GM21619 (cell line): Measurements from ENCODE around the gene SMARCAD1.
A peak's percentile ranks its signal among the peaks of the same experiment; 100 is the strongest.

Experiments
- ATAC-seq: cut with Tn5 transposase; IDR thresholded peaks from one replicate; pipeline ENCODE4 v1.9.1; 2021; ENCODE audit not compliant: unreplicated experiment

The SMARCAD1 gene, protein sequence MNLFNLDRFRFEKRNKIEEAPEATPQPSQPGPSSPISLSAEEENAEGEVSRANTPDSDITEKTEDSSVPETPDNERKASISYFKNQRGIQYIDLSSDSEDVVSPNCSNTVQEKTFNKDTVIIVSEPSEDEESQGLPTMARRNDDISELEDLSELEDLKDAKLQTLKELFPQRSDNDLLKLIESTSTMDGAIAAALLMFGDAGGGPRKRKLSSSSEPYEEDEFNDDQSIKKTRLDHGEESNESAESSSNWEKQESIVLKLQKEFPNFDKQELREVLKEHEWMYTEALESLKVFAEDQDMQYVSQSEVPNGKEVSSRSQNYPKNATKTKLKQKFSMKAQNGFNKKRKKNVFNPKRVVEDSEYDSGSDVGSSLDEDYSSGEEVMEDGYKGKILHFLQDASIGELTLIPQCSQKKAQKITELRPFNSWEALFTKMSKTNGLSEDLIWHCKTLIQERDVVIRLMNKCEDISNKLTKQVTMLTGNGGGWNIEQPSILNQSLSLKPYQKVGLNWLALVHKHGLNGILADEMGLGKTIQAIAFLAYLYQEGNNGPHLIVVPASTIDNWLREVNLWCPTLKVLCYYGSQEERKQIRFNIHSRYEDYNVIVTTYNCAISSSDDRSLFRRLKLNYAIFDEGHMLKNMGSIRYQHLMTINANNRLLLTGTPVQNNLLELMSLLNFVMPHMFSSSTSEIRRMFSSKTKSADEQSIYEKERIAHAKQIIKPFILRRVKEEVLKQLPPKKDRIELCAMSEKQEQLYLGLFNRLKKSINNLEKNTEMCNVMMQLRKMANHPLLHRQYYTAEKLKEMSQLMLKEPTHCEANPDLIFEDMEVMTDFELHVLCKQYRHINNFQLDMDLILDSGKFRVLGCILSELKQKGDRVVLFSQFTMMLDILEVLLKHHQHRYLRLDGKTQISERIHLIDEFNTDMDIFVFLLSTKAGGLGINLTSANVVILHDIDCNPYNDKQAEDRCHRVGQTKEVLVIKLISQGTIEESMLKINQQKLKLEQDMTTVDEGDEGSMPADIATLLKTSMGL

DNA sequence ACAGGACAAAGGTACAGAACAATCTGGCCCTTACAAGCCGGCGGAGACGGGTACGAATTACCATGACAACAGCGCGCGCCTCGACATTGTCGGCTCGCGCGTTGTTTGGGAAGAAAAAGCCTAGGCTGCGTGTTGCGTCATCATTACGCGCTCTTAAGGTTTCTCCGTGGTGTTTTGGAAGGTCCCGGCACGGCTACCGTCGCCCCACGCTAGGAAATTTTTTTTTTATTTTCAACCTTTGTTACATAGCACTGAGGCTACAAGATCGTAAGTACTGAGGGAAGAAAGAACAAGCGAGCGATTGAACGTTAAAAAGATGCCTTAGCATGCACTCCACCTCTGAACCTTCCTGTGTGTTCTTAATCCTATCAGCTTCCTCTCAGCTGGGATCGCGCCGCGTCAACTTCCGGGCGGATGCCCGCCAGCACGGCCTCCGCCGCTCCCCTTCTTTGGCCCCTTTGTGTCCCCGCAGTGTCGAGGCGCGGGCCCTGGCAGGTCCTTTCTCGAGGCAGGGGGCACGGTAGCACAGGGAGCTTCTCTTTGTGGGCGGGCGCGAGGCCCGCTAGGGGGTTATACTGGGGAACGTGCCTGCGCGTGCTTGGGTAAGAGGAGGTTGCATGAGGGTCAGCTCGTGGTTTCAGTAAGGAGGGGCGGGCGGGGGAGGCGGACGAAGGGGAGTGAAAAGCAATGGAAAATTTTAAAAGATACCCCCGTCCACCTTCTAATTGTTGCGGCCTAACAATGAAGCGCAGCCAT, at the start of gene SMARCAD1:
Gene SMARCAD1 (plus strand): TSS at position 397 of the 756 bp plus-strand sequence. CDS start 530 bp downstream, outside the sequence.
- peak; percentile 92 for ATAC-seq

DNA sequence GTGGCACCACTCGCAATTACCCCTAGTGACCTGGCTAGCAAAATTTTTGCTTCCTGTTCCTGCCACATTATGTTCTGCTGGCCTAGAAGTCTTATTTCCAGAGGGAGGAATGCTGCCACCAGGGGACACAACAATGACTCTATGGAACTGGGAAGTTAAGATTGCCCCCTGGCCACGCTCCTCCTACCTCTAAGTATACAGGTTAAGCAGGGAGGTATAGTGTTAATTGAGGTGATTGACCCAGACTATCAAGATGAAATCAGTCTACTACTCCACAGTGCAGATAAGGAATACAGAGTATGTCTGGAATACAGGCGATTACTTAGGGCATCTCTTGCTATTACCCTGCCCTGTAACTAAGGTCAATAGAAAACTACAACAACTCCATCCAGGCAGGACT, 48.8 kb upstream of the SMARCAD1 start:
- ATAC-seq, result no peak

DNA sequence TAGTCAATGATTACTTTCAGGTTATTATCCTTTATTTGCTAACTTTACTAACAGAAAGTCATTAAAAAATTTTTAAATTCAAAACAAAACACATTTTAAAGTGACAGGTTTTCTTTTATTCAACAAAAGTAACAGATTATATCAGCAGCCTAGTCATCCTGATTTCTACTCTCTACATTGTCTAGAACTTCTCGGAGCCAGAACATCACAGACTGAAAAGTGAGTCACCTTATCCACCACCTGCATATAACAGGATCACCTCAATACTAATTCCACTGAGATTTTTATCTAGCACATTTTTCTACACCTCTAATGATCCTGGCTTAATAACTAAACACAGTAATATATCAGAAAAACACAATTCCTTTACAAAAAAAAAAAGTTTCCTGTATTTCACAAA, 47.9 kb upstream of the SMARCAD1 start:
- ATAC-seq, result no peak

DNA sequence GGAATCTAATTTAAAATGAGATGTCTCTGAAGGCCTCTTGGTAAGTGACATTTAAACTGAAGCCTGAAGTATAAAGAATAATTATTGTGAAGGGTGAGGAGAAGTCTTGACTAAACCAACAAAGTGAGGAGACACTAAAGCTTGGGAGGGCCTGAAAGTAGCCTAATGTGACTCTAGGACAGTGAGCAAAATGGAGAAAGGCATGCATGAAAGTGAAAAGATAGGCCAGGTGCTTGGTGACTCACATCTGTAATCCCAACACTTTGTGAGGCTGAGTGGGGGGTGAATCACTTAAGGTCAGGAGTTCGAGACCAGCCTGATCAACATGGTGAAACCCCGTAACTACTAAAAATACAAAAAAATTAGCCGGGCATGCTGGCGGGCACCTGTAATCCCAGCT, 46.9 kb upstream of the SMARCAD1 start:
- ATAC-seq, result no peak

DNA sequence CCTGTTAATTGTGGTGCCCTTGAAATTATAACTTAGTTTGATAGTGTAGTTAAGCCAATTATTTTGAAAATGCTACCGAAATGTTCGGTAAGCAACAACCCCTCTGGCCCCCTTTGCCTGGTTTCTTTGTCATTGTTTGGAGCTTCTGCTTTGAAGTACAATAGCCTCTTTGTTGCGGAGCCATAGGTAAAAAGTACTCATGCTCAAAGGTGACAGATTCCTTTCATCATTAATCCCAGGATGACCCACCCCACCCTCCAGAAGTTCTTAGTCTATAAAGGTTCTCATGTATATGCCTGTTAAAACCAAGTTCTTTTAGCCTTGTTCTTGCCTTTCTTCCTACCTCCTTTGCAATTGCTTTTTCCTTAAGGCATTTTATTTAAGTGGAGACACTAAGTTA, 42.4 kb upstream of the SMARCAD1 start:
- ATAC-seq, result no peak

DNA sequence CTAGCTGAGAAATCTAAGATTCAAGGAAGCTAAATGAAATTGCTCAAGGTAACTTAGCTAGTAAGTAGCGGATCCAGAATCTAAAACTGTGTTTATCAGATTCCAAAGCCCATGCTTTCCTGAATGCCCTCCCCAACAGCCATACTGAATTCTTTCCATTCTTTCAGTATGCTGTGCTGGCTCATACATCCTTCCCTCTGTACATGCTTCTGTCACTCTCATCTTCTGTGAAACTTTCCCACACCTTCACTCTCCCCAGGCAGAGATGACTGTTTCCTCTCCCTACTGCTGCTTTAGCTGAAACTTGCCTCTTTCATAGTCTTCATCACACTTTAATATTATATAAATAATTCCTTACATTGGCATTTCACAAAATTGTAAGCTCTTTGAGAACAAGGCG, 39.3 kb upstream of the SMARCAD1 start:
- ATAC-seq, result no peak

DNA sequence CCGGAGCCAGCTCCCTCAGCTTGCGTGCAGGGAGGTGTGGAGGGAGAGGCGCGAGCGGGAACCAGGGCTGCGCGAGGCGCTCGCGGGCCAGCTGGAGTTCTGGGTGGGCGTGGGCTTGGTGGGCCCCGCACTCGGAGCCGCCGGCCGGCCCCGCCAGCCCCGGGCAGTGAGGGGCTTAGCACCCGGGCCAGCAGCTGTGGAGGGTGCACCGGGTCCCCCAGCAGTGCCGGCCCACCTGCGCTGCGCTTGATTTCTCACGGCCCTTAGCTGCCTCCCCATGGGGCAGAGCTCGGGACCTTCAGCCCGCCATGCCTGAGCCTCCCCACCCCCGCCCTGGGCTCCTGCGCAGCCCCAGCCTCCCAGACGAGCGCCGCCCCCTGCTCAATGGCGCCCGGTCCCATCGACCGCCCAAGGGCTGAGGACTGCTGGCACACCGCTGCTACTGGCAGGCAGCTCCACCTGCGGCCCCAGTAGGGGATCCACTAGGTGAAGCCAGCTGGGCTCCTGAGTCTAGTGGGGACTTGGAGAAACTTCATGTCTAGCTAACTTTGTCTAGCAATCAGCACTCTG, 37.8 kb upstream of the SMARCAD1 start:
- no peak for ATAC-seq

DNA sequence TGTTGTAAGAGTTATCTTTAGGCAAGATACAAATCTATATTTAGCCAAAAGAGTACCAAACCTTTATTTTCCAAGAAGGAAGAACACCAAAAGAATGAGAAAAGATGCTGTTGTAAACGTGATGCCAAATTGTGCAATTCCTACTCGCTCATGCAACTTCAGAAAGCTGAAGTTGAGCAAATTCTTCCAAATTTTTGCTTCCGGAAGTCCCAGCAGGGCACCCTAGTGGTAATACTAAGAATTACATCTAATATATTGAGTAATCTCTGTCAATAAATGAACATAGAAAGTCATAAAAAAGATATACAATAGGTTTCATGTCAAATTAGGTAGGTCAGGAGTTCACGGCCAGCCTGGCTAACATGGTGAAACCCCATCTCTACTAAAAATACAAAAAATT, 36.0 kb upstream of the SMARCAD1 start:
- ATAC-seq, result no peak

DNA sequence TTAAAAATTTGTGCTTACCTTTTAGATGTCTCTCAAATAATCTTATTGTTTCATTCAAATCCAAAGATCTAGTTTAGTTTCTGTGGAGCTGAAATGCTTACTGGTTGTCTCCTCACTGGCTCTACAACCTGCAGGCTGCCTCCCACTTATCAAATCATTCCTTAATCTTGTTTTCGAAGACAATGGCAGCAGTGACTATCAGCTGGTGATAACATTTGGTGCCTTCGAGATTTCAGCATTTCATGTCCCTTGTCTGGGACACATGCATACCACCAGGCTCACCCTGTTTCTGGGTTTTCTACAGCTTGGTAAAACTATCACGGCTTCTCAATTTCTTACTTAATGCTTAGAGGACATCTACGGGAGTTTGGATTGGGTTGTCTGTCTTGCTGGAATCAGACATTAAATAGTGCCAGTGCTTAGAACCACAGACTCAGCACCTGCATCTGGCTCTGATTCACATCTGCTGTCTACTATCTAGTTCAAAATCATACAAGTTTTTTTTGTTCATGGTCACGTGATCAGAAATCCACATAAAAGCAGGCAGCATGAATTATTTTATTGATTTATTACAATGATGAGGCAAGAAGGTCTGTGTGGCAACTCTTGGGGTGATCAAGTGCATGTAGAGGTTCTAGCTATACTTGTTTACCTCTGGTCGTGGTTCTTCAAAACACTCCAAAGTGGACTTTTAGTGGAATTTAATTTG, 32.0 kb upstream of the SMARCAD1 start:
- ATAC-seq, result no peak

DNA sequence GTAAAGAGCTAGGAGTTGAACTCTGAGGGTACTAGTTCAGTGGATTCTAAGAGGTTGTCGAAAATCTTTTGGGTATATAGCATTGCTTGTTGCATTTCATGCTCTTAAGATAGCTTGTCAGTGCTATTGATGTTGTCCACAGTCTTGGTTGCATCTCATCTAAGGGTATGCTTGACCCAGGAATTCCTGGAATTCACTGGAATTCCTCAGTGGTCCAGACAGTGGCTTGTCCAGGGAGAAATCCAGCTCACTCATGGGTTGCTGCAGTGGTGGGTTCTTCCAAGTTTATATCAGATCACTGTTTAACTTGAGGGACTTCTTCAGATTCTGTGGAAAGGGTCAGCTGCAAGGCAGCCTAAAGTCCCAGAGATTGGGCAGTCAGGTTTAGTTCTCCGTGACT, 29.8 kb upstream of the SMARCAD1 start:
- ATAC-seq, result no peak

DNA sequence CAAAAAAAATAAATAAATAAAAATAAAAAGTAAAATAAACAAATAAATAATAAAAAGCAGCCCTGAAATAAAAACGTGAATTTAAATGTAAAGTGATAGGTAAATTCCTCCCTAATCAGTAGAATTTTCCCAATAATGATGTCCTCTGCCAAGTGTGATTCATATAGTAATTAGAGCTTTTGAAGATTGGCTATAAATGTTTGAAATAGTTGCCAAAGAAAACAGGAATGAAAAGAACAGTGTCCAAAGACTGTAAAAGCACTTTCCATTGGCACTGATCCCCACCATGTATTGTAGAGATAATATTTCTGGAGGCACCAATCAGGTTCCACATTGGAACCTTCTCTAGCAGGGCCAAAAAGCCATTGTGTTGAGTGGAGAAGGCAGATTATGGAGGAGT, 25.9 kb upstream of the SMARCAD1 start:
- ATAC-seq, result no peak

DNA sequence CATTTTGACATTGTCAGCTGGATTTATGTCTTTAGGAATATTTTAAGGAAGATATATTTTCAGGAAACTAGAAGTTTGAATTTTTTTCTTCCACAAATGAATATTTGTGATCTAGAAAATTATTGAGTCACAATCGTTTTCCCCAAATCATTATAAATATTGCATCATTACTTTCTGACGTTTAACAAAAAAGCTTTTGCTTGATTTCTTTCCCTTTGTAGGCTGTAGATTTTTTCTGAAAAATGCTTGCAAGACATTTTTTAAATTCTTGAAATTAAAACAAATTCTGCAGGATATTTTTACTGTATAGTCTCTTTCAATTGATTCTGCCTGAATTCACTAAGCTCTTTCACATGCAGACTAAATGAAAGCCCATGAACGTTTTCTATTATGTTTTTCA, 4.9 kb upstream of the SMARCAD1 start:
- ATAC-seq, result no peak

DNA sequence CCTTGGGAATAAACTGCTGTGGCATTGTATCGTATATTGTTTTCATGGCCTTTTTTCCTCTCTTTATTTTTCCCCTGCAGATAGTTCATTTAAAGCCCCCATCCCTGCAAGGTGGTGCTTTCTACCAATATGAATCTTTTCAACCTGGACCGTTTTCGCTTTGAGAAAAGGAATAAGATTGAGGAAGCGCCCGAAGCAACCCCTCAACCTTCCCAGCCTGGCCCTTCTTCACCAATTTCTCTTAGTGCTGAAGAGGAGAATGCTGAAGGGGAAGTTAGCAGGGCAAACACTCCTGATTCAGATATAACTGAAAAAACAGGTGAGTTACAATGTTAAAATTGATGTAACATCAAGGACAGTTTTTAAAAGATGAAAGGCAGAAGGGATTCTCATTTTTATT, 601 bp downstream of the SMARCAD1 start:
- ATAC-seq, result no peak

DNA sequence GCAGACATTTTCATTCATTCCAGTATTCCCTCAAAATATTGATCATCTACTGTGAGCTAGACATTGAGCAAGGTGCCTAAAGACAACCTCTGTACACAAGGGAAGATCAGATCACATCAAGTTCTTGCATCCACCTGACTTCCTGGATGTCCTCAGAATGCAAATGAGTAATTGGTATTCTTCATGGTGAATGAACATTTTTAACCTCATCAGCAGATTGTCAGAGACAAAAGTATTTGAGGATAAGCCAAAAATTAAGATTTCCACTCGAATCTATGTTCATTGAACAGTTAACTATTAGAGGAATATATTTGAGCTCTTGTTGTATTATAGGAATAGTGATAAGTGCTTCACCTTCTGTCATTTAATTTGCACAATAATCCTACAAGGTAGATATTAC, 1.3 kb downstream of the SMARCAD1 start:
- no peak for ATAC-seq

DNA sequence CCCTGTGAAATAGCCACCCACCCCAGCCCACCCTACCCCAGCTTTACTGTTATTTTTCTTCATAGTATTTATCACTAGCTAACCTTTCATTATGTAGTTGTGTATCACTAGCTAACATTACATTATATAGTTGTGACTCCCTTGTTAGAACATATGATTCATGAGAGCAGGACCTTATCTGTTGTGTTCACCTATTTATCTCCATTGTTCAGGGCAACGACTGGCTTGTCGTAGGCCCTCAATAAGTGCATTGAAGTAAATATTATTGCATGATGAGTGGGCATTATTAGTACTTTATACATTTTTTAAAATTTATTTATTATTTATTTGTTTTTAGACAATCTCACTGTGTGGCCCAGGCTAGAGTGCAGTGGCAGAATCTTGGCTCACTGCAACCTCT, 4.2 kb downstream of the SMARCAD1 start:
- no peak for ATAC-seq

DNA sequence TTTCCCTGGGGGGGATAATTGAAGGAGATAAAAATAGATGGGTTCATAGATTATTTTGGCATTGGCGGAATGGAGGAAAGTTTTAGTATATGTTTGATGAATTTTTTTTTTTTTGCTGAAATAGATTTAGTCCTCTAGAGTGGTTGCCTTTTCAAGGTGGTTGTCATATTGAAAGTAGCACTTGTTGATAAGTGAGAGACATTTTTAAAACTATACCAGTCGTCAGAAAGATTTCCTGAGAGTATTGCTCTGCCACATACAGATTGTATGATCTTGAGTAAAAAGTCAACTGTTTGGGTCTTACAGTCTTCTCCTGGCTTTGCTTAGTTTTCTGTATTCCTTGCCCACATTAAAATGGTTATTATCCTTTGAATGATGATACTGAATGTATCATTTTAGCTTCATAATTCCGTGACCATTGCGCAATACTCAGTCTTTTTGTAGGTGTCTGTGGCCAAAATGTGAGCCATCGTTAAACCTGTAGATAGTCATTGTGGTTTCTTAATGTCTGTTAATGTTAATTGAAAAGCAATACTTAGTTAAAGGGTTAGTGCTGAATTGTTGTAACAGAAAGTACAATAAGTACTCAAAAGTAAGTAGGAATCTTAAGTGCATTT, 7.1 kb downstream of the SMARCAD1 start:
- ATAC-seq, result peak; percentile 69

DNA sequence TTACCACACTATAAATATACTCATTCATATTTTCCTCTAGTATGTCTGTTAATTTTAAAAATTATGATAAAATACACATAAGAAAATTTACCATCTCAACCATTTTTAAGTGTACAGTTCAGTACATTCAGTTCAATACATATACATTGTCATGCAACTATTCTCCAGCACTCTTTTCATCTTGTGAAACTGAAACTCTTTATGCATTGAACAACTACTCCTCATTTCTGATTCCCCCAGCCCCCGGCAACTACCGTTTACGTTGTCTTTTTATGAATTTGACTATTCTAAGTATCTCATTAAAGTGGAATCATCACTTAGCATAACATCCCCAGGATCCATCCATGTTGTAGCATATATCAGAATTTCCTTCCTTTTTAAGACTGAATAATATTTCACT, 8.7 kb downstream of the SMARCAD1 start:
- no peak for ATAC-seq

DNA sequence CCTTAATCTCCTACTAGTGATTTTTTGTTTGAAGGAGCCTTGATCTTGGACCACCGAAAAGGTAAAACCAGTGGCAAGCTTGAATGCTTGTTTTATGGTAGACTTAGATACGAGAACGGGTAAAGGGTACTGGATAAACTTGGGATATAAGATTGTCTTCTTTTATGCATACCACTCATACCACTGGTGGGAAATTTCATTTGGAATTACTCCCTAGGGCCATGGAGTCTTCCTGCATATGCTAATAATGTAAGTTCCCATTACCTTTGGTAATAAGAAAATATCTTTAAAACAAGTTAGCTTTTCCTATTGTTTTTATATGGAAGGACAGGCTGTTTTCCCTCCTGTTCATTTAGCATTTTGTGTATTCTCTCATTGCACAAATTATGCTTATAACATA, 11.7 kb downstream of the SMARCAD1 start:
- no peak for ATAC-seq

DNA sequence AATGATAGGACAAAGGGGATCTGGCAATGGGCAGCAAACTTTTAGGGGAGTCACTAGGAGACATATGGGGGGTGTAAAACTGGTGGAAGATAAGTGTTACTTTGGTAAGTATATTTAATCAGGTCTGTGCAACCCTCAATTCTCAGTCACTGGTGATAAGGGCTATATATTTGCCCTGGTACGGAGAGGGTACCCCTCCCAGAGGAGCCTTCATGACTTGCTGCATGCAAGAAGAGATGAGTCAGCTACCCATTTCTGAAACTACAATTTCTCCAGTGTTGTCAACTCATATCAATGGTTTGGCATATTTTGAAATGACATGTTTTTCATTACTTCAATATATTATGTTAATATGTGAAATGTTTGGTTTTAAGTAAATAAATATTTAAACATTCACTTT, 14.3 kb downstream of the SMARCAD1 start:
- ATAC-seq, result no peak

DNA sequence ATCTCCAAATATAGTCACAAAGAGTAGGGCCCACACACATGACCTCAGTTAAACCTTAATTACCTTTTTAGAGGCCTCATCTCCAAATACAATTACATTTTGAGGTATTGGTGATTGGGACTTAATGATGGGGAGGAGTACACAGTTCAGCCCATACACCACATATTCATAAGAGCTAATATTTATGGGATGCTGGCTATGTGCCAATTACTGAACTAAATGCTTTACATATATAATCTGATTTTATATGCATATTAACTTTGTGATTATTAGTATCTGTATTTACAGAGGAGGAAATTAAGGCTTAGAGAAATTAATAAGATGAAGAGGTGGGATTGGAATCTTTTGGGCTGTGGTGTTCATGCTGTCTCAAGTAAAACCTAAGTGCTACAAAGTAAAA, 17.8 kb downstream of the SMARCAD1 start:
- ATAC-seq, result no peak
